Osteoblast (primary cell): ENCODE results near the gene POLQ. TPM values are rescaled to one million over a fixed set of nuclear protein-coding genes. Genes with fewer than 3 reads are reported as not detected.
A peak's percentile ranks its signal among the peaks of the same experiment; 100 is the strongest.

Experiments used
- DNase-seq: peaks from one replicate; pipeline ENCODE4 v3.0.0; 2011; ENCODE audit warnings: low spot score, mixed read lengths; ENCODE audit not compliant: insufficient read length; ENCODE audit errors: missing footprints
- H2AFZ ChIP-seq: 2 replicates; pipeline ENCODE4 v1.6.0; 2011; ENCODE audit warnings: mild to moderate bottlenecking, low read length
- H3K27ac ChIP-seq: 2 replicates; pipeline ENCODE4 v1.5.1; 2011; ENCODE audit warnings: mild to moderate bottlenecking, low read depth, low read length, moderate library complexity
- H3K27me3 ChIP-seq: 2 replicates; pipeline ENCODE4 v1.6.0; 2012; ENCODE audit warnings: mild to moderate bottlenecking, control low read depth, inconsistent platforms, low read length, moderate library complexity; ENCODE audit not compliant: insufficient read depth
- H3K36me3 ChIP-seq: 2 replicates; pipeline ENCODE4 v1.5.1; 2011; ENCODE audit warnings: mild to moderate bottlenecking, low read length, control low read depth, moderate library complexity; ENCODE audit not compliant: insufficient read depth
- H3K4me1 ChIP-seq: 2 replicates; pipeline ENCODE4 v1.5.1; 2011; ENCODE audit warnings: mild to moderate bottlenecking, low read length, control low read depth, moderate library complexity; ENCODE audit not compliant: insufficient read depth
- H3K4me2 ChIP-seq: 2 replicates; pipeline ENCODE4 v1.6.0; 2011; ENCODE audit warnings: mild to moderate bottlenecking, low read length; ENCODE audit not compliant: insufficient read depth
- H3K4me3 ChIP-seq: fragments of 200-600 bp; sonication (generic); 3 replicates; pipeline ENCODE4 v1.5.1; 2012; ENCODE audit warnings: mild to moderate bottlenecking, low read length, inconsistent platforms; ENCODE audit not compliant: insufficient read depth
- H3K79me2 ChIP-seq: 2 replicates; pipeline ENCODE4 v1.6.0; 2012; ENCODE audit warnings: mild to moderate bottlenecking, low read length, control low read depth, inconsistent platforms; ENCODE audit not compliant: insufficient read depth
- H3K9me3 ChIP-seq: 2 replicates; pipeline ENCODE4 v1.5.1; 2011; ENCODE audit warnings: low read depth, low read length, control low read depth
- H4K20me1 ChIP-seq: 2 replicates; pipeline ENCODE4 v1.6.0; 2012; ENCODE audit warnings: mild to moderate bottlenecking, low read length, control low read depth; ENCODE audit not compliant: insufficient read depth
- total RNA-seq: library from RNA; depleted of rRNA; stranded (reverse); fragments of >200 nt; gene quantifications from 2 replicates; pipeline ENCODE4 v1.2.3, GENCODE V29; 2012
- TF ChIP-seq, protein P1 (sequence below): IDR thresholded peaks from 2 replicates; pipeline ENCODE4 v1.5.1; 2011; ENCODE audit warnings: mild to moderate bottlenecking, low read depth, low read length, moderate library complexity; ENCODE audit errors: extremely low read depth

The POLQ gene
- total RNA-seq, 1 donor, result 1.4 TPM

DNA sequence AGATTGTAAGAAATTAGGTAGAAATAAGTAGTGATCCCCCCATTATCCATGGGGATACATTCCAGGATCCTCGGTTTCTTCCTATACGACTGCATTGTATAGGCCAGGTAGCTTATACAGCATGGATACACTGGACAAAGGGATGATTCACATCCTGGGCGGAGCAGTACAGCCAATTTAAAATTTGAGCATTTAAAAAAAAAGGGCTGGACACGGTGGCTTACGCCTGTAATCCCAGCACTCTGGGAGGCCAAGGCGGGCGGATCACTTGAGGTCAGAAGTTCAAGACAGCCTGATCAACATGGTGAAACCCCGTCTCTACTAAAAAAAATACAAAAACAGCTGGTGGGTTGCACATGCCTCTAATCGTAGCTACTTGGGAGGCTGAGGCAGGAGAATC, 21.0 kb upstream of the POLQ start:
- Histone ChIP-seq H3K4me1 (no peaks in the 10 kb centered on the region), H2AFZ (no peak overlapping the region), H3K4me3 (no peak overlapping the region), H3K9me3 (no peaks in the 10 kb centered on the region), H3K27ac (no peak overlapping the region), H4K20me1 (no peaks in the 10 kb centered on the region), H3K79me2 (no peaks in the 10 kb centered on the region), H3K36me3 (no peaks in the 10 kb centered on the region), H3K27me3 (no peaks in the 10 kb centered on the region), H3K4me2 (no peak overlapping the region)
- TF ChIP-seq, protein P1, sequence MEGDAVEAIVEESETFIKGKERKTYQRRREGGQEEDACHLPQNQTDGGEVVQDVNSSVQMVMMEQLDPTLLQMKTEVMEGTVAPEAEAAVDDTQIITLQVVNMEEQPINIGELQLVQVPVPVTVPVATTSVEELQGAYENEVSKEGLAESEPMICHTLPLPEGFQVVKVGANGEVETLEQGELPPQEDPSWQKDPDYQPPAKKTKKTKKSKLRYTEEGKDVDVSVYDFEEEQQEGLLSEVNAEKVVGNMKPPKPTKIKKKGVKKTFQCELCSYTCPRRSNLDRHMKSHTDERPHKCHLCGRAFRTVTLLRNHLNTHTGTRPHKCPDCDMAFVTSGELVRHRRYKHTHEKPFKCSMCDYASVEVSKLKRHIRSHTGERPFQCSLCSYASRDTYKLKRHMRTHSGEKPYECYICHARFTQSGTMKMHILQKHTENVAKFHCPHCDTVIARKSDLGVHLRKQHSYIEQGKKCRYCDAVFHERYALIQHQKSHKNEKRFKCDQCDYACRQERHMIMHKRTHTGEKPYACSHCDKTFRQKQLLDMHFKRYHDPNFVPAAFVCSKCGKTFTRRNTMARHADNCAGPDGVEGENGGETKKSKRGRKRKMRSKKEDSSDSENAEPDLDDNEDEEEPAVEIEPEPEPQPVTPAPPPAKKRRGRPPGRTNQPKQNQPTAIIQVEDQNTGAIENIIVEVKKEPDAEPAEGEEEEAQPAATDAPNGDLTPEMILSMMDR, result no peak
- no peak for DNase-seq

DNA sequence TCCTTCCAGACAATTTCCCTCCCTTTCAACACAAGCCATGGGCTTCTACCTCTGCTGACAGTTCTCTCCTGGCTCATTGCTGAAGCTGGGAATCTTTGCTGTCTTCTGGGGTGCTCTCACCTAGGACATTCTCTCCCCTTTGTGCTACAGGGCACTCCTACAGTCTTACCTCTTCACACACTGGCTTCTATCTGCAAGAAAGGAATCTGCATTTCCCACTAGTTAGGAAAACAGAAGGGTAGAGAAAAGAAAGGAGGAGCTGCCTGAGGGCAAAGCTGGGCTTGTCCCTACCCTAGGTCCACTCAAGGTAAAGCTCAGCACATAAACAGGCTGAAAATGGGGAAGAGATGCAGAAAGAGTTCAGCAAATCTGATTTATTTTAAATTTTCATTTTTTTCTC, 16.4 kb upstream of the POLQ start:
- DNase-seq, result no peak
- TF ChIP-seq, protein P1, result no peak
- no peaks in the 10 kb centered on the region for H3K4me1 ChIP-seq
- no peak overlapping the region for H3K27ac ChIP-seq
- H3K79me2 ChIP-seq, result no peaks in the 10 kb centered on the region
- no peaks in the 10 kb centered on the region for H4K20me1 ChIP-seq
- no peaks in the 10 kb centered on the region for H3K9me3 ChIP-seq
- no peak overlapping the region for H3K4me2 ChIP-seq
- no peaks in the 10 kb centered on the region for H3K27me3 ChIP-seq
- H2AFZ ChIP-seq, result no peak overlapping the region
- H3K4me3 ChIP-seq, result no peak overlapping the region
- H3K36me3 ChIP-seq, result no peaks in the 10 kb centered on the region

DNA sequence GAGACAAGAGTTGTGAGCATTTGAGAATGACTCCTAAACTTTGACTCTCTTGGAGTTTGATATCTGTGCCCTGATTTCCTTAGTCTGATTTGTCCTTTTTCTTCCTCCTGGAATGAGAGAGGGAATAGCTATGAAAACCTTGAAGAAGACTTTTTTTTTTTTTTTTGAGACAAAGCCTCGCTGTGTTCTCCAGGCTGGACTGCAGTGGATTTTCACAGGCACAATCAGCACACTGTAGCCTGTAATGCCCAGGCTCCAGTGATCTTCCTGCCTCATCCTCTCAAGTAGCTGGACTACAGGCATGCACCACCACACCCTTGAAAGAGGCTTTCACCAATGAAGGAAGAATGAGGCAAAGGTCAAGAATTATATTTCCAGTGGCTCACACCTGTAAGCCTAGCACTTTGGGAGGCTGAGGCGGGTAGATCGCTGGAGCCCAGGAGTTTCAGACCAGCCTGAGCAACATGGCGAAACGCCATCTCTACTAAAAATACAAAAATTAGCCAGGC, 11.7 kb upstream of the POLQ start:
- no peaks in the 10 kb centered on the region for H3K9me3 ChIP-seq
- H3K4me3 ChIP-seq, result no peak overlapping the region
- DNase-seq, result no peak
- no peaks in the 10 kb centered on the region for H4K20me1 ChIP-seq
- H2AFZ ChIP-seq, result no peak overlapping the region
- TF ChIP-seq, protein P1, result no peak
- H3K4me2 ChIP-seq, result no peak overlapping the region
- H3K27me3 ChIP-seq, result no peaks in the 10 kb centered on the region
- H3K4me1 ChIP-seq, result no peaks in the 10 kb centered on the region
- H3K36me3 ChIP-seq, result no peaks in the 10 kb centered on the region
- no peaks in the 10 kb centered on the region for H3K79me2 ChIP-seq
- H3K27ac ChIP-seq, result no peak overlapping the region

DNA sequence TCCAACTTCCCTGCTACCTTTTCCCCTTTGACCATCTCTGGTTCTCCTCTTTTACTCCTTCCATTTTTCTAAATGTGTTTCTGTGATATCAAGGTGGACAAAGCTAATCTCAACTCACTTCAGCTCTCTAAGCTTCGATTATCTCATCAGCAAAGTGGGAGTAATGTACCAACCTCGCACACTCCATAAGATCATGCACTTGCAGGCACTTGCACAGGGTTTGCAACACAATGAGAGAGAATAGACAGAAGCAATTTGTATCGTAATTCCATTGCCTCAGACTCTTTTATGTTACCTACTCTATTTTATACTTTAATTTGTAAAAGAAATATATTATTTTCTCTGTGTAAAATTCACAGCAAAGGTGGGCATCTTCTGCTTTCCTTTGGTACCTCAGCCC, 7.0 kb upstream of the POLQ start:
- Histone ChIP-seq H3K9me3 (no peaks in the 10 kb centered on the region), H3K27ac (no peak overlapping the region), H3K4me2 (no peak overlapping the region), H3K27me3 (no peaks in the 10 kb centered on the region), H3K4me3 (no peak overlapping the region), H3K4me1 (no peaks in the 10 kb centered on the region), H4K20me1 (no peaks in the 10 kb centered on the region), H3K79me2 (no peaks in the 10 kb centered on the region), H2AFZ (peak overlapping the region; percentile 89), H3K36me3 (no peaks in the 10 kb centered on the region)
- TF ChIP-seq, protein P1, result no peak
- no peak for DNase-seq
